Smooth muscle cell (in vitro differentiated cells): ENCODE results near the gene FLNA. TPM values are rescaled to one million over a fixed set of nuclear protein-coding genes. Genes with fewer than 3 reads are reported as not detected.

Source experiments
- DNase-seq: peaks from one replicate; lab custom pipeline; 2025; ENCODE audit not compliant: unreplicated experiment; lab: John Stamatoyannopoulos, UW
- H2AFZ ChIP-seq: fragments of 200-600 bp; sonication (generic); 2 replicates; pipeline ENCODE4 v1.6.0; 2016; ENCODE audit warnings: antibody characterized with exemption, low read depth, mild to moderate bottlenecking
- H3F3A ChIP-seq: fragments of 200-600 bp; sonication (generic); 2 replicates; pipeline ENCODE4 v1.6.0; 2017; ENCODE audit warnings: antibody characterized with exemption, low read depth
- H3K27ac ChIP-seq: fragments of 200-600 bp; sonication (generic); 2 replicates; pipeline ENCODE4 v1.5.1; 2016; ENCODE audit warnings: low read depth, mild to moderate bottlenecking
- H3K27me3 ChIP-seq: fragments of 200-600 bp; sonication (generic); 2 replicates; pipeline ENCODE4 v1.6.1; 2016; ENCODE audit warnings: low read depth, mild to moderate bottlenecking
- H3K36me3 ChIP-seq: fragments of 200-600 bp; sonication (generic); 2 replicates; pipeline ENCODE4 v1.5.1; 2016; ENCODE audit warnings: low read depth
- H3K4me1 ChIP-seq: fragments of 200-600 bp; sonication (generic); 2 replicates; pipeline ENCODE4 v1.5.1; 2016; ENCODE audit warnings: low read depth
- H3K4me2 ChIP-seq: fragments of 200-600 bp; sonication (generic); 2 replicates; pipeline ENCODE4 v1.6.0; 2016; ENCODE audit warnings: mild to moderate bottlenecking
- H3K4me3 ChIP-seq: fragments of 200-600 bp; sonication (generic); 2 replicates; pipeline ENCODE4 v1.5.1; 2016; ENCODE audit warnings: mild to moderate bottlenecking
- H3K79me2 ChIP-seq: fragments of 200-600 bp; sonication (generic); 2 replicates; pipeline ENCODE4 v1.6.0; 2016; ENCODE audit warnings: low read depth, mild to moderate bottlenecking
- H3K9ac ChIP-seq: fragments of 200-600 bp; sonication (generic); 2 replicates; pipeline ENCODE4 v1.6.0; 2016; ENCODE audit warnings: low read depth
- H3K9me3 ChIP-seq: fragments of 200-600 bp; sonication (generic); replicated peaks from 2 replicates; pipeline ENCODE4 v1.5.1; 2016; ENCODE audit warnings: low read depth
- H4K20me1 ChIP-seq: fragments of 200-600 bp; sonication (generic); 2 replicates; pipeline ENCODE4 v1.6.0; 2016; ENCODE audit warnings: low read depth
- CTCF ChIP-seq: fragments of 200-600 bp; sonication (generic); IDR thresholded peaks from 2 replicates; pipeline ENCODE4 v1.5.1; 2017; ENCODE audit warnings: borderline replicate concordance, mild to moderate bottlenecking, antibody characterized with exemption; ENCODE audit not compliant: insufficient read depth, poor library complexity, severe bottlenecking
- WGBS: methylation state at CpG from one replicate; pipeline ENCODE4 v1.1.7; 2016; ENCODE audit warnings: low lambda C conversion rate; 5-methylcytosine and 5-hydroxymethylcytosine counted together
- polyA plus RNA-seq: library from polyadenylated mRNA; unstranded; fragments of >200 nt; fragmentation: Nextera tagmentation; extraction: Ambion mirVana; gene quantifications from 2 replicates; pipeline ENCODE4 v1.2.1, GENCODE V29; 2016
- total RNA-seq: library from RNA; depleted of rRNA; stranded (reverse); fragments of >200 nt; gene quantifications from 2 replicates; pipeline ENCODE4 v1.2.3, GENCODE V29; 2014

Gene FLNA
- total and polyA plus RNA-seq, 2 experiments from 2014 or later, result 860 to 1,632 TPM

GRCh38 chrX:154354013-154354412 lies 20.4 kb downstream of the FLNA start:
- H3K36me3 ChIP-seq, result no peaks in the 10 kb centered on the region
- no peak overlapping the region for H3K9ac ChIP-seq
- WGBS, result 91% methylated on average over 14 of the region's 14 CpGs
- no peak overlapping the region for H2AFZ ChIP-seq
- H3K27me3 ChIP-seq, result no peaks in the 10 kb centered on the region
- DNase-seq, result no peak
- no peak overlapping the region for H3K4me2 ChIP-seq
- H3F3A ChIP-seq, result no peaks in the 10 kb centered on the region
- H3K9me3 ChIP-seq, result no peaks in the 10 kb centered on the region
- no peaks in the 10 kb centered on the region for H3K79me2 ChIP-seq
- no peak overlapping the region for H3K27ac ChIP-seq
- no peak overlapping the region for H3K4me3 ChIP-seq
- no peaks in the 10 kb centered on the region for H3K4me1 ChIP-seq
- H4K20me1 ChIP-seq, result peaks cover 100% of the 10 kb centered on the region
- no peak for TF ChIP-seq CTCF

DNA sequence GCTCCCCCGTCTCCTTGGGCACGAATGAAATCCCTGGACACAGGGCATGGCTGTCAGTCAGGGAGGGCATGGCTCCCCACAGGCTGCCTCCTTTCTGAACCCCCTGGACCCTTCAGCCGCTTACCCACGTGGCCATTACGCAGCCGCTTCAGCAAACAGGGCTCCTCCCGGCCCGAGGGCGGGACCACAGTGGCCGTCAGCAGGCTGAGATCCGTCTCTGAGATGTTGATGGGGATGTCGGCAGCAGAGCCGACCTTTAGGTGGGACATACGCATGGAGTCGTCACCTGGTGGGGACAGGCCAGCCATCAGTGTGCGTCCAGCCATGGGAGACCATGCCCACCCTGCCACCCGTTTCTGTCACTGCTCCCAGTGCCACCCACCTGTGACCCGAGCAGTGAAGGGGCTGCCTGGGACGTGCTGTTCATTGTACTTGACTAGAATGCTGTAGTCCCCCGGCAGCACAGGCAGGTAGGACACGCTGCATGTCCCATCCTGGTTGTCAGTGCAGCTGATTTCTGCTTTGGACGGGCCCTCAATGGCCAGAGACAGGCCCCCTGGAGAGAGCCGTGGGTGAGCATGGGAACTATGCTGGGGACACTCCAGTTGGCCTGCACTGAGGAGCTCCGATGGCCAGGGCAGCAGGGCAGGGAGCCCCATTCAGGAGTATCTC lies 21.1 kb downstream of the FLNA start:
- no peak overlapping the region for H3K9ac ChIP-seq
- no peaks in the 10 kb centered on the region for H3F3A ChIP-seq
- no peak overlapping the region for H3K4me3 ChIP-seq
- no peaks in the 10 kb centered on the region for H3K27me3 ChIP-seq
- no peaks in the 10 kb centered on the region for H3K79me2 ChIP-seq
- no peak for TF ChIP-seq CTCF
- H3K4me1 ChIP-seq, result no peaks in the 10 kb centered on the region
- no peak overlapping the region for H2AFZ ChIP-seq
- no peak overlapping the region for H3K27ac ChIP-seq
- 89% methylated on average over 24 of the region's 24 CpGs for WGBS
- H3K4me2 ChIP-seq, result no peak overlapping the region
- H4K20me1 ChIP-seq, result peaks cover 100% of the 10 kb centered on the region
- no peaks in the 10 kb centered on the region for H3K9me3 ChIP-seq
- no peaks in the 10 kb centered on the region for H3K36me3 ChIP-seq
- DNase-seq, result no peak

- WGBS, result 93% methylated on average over 13 of the region's 13 CpGs
- Histone ChIP-seq H3K27me3 (no peaks in the 10 kb centered on the region), H3K79me2 (no peaks in the 10 kb centered on the region), H4K20me1 (peaks cover 100% of the 10 kb centered on the region), H3K9ac (no peak overlapping the region), H3F3A (no peaks in the 10 kb centered on the region), H3K36me3 (no peaks in the 10 kb centered on the region), H3K4me3 (no peak overlapping the region), H3K27ac (no peak overlapping the region), H2AFZ (no peak overlapping the region), H3K4me2 (no peak overlapping the region), H3K9me3 (no peaks in the 10 kb centered on the region), H3K4me1 (no peaks in the 10 kb centered on the region)
- DNase-seq, result no peak
- TF ChIP-seq CTCF, result no peak
Measured at GRCh38 chrX:154352466-154352865, 22.0 kb downstream of the FLNA start.

DNA sequence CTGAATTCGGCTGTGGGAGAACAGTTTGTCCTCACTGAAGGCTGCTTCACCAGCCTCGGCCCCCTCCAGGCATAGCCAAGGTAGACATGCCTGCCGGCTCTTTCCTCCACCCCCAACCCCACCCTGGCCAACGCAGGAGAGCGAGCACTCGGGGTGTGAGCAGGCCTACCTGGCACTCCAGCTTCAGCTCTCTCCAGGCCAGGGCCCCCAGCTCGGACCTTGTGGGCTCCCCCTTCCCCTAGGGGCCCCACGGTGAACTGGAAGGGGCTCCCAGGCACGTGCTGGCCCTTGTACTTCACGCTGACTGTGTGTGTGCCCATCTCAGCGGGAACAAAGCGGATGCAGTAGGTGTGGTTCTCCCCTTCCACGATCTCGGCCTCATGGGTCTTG lies 22.4 kb downstream of the FLNA start:
- Histone ChIP-seq H2AFZ (no peak overlapping the region), H3K4me3 (no peak overlapping the region), H3K36me3 (no peaks in the 10 kb centered on the region), H3F3A (no peaks in the 10 kb centered on the region), H3K79me2 (no peaks in the 10 kb centered on the region), H3K4me2 (no peak overlapping the region), H3K4me1 (no peaks in the 10 kb centered on the region), H3K27me3 (no peaks in the 10 kb centered on the region), H4K20me1 (peaks cover 100% of the 10 kb centered on the region), H3K27ac (no peak overlapping the region), H3K9ac (no peak overlapping the region), H3K9me3 (no peaks in the 10 kb centered on the region)
- 92% methylated on average over 14 of the region's 14 CpGs for WGBS
- TF ChIP-seq CTCF, result no peak
- no peak for DNase-seq
